Nephron progenitor cell (in vitro differentiated cells): ENCODE data around the gene HEATR3.
A peak's percentile ranks its signal among the peaks of the same experiment; 100 is the strongest.

Source experiments
- DNase-seq: peaks from one replicate; pipeline ENCODE4 v3.0.0; 2021
- H3K27ac Mint-ChIP-seq: 2 replicates; pipeline ENCODE4 v1.8.0; 2021; ENCODE audit warnings: mild to moderate bottlenecking, moderate library complexity, mixed read lengths
- H3K27me3 Mint-ChIP-seq: 2 replicates; pipeline ENCODE4 v1.8.0; 2021; ENCODE audit warnings: mild to moderate bottlenecking, low read depth, mixed read lengths; ENCODE audit not compliant: poor library complexity
- H3K36me3 Mint-ChIP-seq: 2 replicates; pipeline ENCODE4 v1.8.0; 2021; ENCODE audit warnings: low read depth, mixed read lengths
- H3K4me1 Mint-ChIP-seq: 2 replicates; pipeline ENCODE4 v1.8.0; 2021; ENCODE audit warnings: mixed read lengths
- H3K4me3 Mint-ChIP-seq: 2 replicates; pipeline ENCODE4 v1.8.0; 2021; ENCODE audit warnings: mild to moderate bottlenecking, moderate library complexity, mixed read lengths
- H3K9me3 Mint-ChIP-seq: 2 replicates; pipeline ENCODE4 v1.8.0; 2021; ENCODE audit warnings: mild to moderate bottlenecking, moderate library complexity, mixed read lengths
- TF ChIP-seq, protein P1 (sequence below): fragments of 200-600 bp; sonication (generic); IDR thresholded peaks from 2 replicates; pipeline ENCODE4 v1.5.0; 2021; ENCODE audit warnings: antibody characterized with exemption

HEATR3 gene

DNA sequence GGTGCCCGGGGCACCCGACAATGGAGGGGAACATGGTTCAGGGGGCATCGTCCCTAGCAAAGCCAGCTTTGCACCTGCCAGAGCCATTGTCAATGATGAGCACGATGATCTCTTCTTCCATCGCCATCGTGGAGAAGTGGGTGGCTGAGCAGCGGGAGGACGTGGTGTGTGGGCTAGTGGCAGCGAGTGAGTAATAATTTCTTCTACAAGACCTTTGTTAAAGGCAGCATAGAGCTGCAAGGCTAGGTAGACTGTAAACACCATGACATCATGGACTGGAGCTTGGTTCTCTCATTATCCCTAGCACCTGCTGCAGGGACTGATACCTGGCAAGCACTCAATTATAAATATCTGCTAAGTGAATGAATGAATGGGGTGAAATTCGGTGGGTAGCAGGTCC lies 6.7 kb upstream of the HEATR3 start:
- Mint-ChIP-seq H3K27me3 (peaks cover 29% of the 10 kb centered on the region), H3K4me1 (no peaks in the 10 kb centered on the region), H3K9me3 (peaks cover 26% of the 10 kb centered on the region), H3K4me3 (no peak overlapping the region), H3K27ac (no peak overlapping the region), H3K36me3 (no peaks in the 10 kb centered on the region)
- TF ChIP-seq, protein P1, sequence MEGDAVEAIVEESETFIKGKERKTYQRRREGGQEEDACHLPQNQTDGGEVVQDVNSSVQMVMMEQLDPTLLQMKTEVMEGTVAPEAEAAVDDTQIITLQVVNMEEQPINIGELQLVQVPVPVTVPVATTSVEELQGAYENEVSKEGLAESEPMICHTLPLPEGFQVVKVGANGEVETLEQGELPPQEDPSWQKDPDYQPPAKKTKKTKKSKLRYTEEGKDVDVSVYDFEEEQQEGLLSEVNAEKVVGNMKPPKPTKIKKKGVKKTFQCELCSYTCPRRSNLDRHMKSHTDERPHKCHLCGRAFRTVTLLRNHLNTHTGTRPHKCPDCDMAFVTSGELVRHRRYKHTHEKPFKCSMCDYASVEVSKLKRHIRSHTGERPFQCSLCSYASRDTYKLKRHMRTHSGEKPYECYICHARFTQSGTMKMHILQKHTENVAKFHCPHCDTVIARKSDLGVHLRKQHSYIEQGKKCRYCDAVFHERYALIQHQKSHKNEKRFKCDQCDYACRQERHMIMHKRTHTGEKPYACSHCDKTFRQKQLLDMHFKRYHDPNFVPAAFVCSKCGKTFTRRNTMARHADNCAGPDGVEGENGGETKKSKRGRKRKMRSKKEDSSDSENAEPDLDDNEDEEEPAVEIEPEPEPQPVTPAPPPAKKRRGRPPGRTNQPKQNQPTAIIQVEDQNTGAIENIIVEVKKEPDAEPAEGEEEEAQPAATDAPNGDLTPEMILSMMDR: no peak
- no peak for DNase-seq

DNA sequence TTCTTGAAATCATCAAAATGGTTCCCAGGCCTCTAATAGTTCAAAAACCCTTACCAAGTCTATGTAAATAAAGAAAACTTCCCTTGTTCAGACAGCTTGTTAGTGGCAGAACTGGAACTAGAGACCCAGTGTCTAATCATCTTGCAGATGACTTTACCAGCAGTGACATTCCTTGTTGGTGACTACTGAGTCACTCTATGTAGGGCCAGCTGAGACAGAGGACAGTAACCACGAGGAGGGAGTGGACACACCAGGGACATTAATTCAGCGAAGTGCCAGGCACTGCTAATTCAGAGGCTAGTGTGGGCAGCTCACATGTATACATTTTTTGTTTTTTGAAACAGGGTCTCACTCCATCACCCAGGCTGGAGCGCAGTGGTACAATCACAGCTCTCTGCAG lies 6.1 kb upstream of the HEATR3 start:
- Mint-ChIP-seq H3K27me3 (peaks cover 29% of the 10 kb centered on the region), H3K4me1 (no peaks in the 10 kb centered on the region), H3K36me3 (no peaks in the 10 kb centered on the region), H3K27ac (no peak overlapping the region), H3K9me3 (peaks cover 26% of the 10 kb centered on the region), H3K4me3 (no peak overlapping the region)
- TF ChIP-seq, protein P1: no peak
- DNase-seq: no peak

DNA sequence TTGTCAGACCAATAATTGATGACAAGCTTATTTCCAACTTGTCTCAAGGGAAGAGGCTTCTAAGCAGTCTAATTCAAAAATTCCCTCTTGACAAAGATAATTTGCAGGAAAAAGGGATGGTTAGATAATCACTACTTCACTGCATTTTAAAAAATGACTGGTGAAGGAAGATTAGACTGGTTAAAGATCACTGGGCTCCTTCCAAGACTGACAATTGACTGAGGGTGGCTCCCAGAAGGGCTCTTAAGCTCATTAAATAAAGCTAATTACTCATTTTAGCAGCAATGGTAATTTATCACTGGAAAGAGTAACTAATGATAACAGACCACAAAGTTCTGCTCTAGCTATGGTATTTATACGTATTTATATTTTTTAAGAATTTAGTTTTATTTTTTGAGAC lies 4.4 kb upstream of the HEATR3 start:
- peaks cover 27% of the 10 kb centered on the region for H3K27me3 Mint-ChIP-seq
- H3K36me3 Mint-ChIP-seq: no peaks in the 10 kb centered on the region
- DNase-seq: no peak
- no peak overlapping the region for H3K4me3 Mint-ChIP-seq
- H3K4me1 Mint-ChIP-seq: no peaks in the 10 kb centered on the region
- TF ChIP-seq, protein P1: no peak
- no peak overlapping the region for H3K27ac Mint-ChIP-seq
- H3K9me3 Mint-ChIP-seq: peaks cover 16% of the 10 kb centered on the region

DNA sequence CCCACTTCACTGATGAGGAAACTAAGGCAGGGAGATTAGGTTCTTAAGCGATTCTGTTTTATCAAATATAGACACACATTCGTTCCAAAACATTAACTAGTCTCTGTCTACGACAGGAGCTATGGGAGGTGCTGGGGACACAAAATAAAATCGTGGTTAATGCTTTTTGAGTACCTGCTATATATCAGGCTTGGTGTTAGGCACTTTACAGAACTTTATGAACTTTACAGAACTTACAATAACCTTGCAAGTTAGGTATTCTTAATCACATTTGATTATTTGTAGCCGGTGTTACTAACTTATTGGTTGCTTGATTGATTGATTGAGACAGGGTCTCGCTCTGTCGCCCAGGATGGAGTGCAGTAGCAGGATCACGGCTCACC lies 538 bp upstream of the HEATR3 start:
- TF ChIP-seq, protein P1: no peak
- DNase-seq: no peak
- peaks cover 5% of the 10 kb centered on the region for H3K36me3 Mint-ChIP-seq
- peaks cover 24% of the 10 kb centered on the region for H3K4me1 Mint-ChIP-seq
- peak overlapping the region; percentile 87 for H3K4me3 Mint-ChIP-seq
- peaks cover 9% of the 10 kb centered on the region for H3K27me3 Mint-ChIP-seq
- peak overlapping the region; percentile 48 for H3K27ac Mint-ChIP-seq
- no peaks in the 10 kb centered on the region for H3K9me3 Mint-ChIP-seq

DNA sequence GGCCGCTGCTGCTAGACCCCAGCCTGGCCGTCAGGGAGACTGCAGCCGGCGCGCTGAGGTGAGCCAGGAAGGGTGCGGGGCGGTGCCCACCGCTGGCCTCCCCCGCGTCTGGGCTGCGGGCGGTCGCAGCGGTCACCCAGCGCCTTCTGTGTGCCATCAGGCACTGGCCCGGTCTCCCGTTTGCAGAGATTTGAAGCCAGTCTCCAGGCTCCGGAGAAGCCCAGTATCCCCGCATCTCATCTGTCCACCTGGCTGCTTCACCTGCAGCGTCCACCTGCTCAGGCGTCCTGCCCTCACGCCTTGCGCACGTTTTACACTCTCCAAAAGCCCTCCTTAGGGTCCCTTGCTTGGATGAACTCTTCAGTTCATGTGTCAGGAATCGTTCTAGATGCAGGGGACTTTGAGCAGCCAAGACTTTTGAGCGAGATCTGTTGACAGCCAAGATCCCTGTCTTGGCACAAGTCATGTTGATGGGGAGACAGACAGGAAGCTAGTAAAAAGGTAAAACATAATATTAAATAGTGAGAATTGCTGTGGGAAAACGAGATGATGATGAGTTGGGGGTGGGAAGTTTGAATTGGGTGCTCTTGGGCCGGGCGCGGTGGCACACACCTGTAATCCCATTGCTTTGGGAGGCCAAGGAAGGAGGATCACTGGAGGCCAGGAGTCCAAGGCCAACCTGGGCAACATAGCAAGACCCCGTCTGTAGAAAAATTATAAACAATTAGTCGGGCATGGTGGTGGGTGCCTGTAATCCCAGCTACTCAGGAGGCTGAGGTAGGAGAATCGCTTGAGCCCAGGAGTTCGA lies 916 bp downstream of the HEATR3 start:
- Mint-ChIP-seq H3K9me3 (no peaks in the 10 kb centered on the region), H3K27ac (peak overlapping the region; percentile 78), H3K4me1 (peaks cover 29% of the 10 kb centered on the region), H3K27me3 (peaks cover 4% of the 10 kb centered on the region), H3K4me3 (peak overlapping the region; percentile 91), H3K36me3 (peaks cover 10% of the 10 kb centered on the region)
- DNase-seq: no peak
- TF ChIP-seq, protein P1: no peak
